Upper lobe of left lung (tissue), 6 donors: ENCODE results near the gene ZNF783. TPM values are rescaled to one million over a fixed set of nuclear protein-coding genes. Genes with fewer than 3 reads are reported as not detected.

ENCODE experiments used
- ATAC-seq, 2 donors: fragments of 200-7000 bp; cut with Tn5 transposase; one replicate each; pipeline ENCODE4 v1.9.1; 2022; ENCODE audit warnings: mild to moderate bottlenecking in 2 of 2, moderate library complexity in 2 of 2; ENCODE audit not compliant: low FRiP score in 2 of 2
- DNase-seq, 2 donors: peaks; one replicate each; pipeline ENCODE4 v3.0.0-alpha.2; 2019 to 2020
- H3K27ac ChIP-seq, 4 donors: fragments of 200-600 bp; sonication (generic); one replicate each; pipeline ENCODE4 v1.5.1; 2016 to 2019
- H3K27me3 ChIP-seq, 4 donors: fragments of 200-600 bp; sonication (generic); one replicate each; pipeline ENCODE4 v1.5.1; 2017 to 2019
- H3K36me3 ChIP-seq, 4 donors: fragments of 200-600 bp; sonication (generic); one replicate each; pipeline ENCODE4 v1.5.1; 2016 to 2019
- H3K4me1 ChIP-seq, 4 donors: fragments of 200-600 bp; sonication (generic); one replicate each; pipeline ENCODE4 v1.5.1; 2018 to 2019
- H3K4me3 ChIP-seq, 4 donors: fragments of 200-600 bp; sonication (generic); one replicate each; pipeline ENCODE4 v1.5.1; 2017 to 2019; ENCODE audit warnings: mild to moderate bottlenecking in 2 of 4, moderate library complexity in 1 of 4
- H3K9me3 ChIP-seq, 4 donors: fragments of 200-600 bp; sonication (generic); one replicate each; pipeline ENCODE4 v1.5.1; 2018 to 2019
- EP300 ChIP-seq, 4 donors: sonication (generic); formaldehyde crosslinking; IDR thresholded peaks; one replicate each; pipeline ENCODE4 v1.5.1; 2017; ENCODE audit warnings: antibody characterized with exemption in 4 of 4, control low read depth in 2 of 4
- POLR2A ChIP-seq, 4 donors: fragments of 450-650 bp; IDR thresholded peaks; one replicate each; pipeline ENCODE4 v1.5.1; 2016 to 2017; ENCODE audit warnings: antibody characterized with exemption in 4 of 4, mild to moderate bottlenecking in 2 of 4
- POLR2AphosphoS5 ChIP-seq, 2 donors: sonication (generic); formaldehyde crosslinking; IDR thresholded peaks; one replicate each; pipeline ENCODE4 v1.5.1; 2017; ENCODE audit warnings: antibody characterized with exemption in 2 of 2
- WGBS, 2 donors: methylation state at CpG; one replicate each; pipeline ENCODE4 v1.1.5; 2017 to 2018; 5-methylcytosine and 5-hydroxymethylcytosine counted together
- total RNA-seq, 6 donors: library from RNA; depleted of rRNA in 4 of 6; stranded (reverse); fragments of >200 nt in 4 of 6; gene quantifications; one replicate each; pipeline versions ENCODE4 v1.1.0 to v1.2.1, GENCODE V29; 2016 to 2021
- TF ChIP-seq, protein P1 (sequence below), 6 experiments: fragments of 450-650 bp in 4 of 6; fragments of 200-600 bp in 2 of 6; sonication (generic) in 2 of 6; IDR thresholded peaks; one replicate each; pipeline ENCODE4 v1.5.1; 2016 to 2019; ENCODE audit warnings: antibody characterized with exemption in 6 of 6
- donor health status: DM: no; HTN: no; CAD: no; lungs with moderate emphysema.
- donor health status: DM: no; HTN: yes; CAD: no; lungs with severe emphysema.

ZNF783 gene
- total RNA-seq, 6 donors from 2014 or later: 12.6 to 46.1 (median 17.5) TPM

DNA sequence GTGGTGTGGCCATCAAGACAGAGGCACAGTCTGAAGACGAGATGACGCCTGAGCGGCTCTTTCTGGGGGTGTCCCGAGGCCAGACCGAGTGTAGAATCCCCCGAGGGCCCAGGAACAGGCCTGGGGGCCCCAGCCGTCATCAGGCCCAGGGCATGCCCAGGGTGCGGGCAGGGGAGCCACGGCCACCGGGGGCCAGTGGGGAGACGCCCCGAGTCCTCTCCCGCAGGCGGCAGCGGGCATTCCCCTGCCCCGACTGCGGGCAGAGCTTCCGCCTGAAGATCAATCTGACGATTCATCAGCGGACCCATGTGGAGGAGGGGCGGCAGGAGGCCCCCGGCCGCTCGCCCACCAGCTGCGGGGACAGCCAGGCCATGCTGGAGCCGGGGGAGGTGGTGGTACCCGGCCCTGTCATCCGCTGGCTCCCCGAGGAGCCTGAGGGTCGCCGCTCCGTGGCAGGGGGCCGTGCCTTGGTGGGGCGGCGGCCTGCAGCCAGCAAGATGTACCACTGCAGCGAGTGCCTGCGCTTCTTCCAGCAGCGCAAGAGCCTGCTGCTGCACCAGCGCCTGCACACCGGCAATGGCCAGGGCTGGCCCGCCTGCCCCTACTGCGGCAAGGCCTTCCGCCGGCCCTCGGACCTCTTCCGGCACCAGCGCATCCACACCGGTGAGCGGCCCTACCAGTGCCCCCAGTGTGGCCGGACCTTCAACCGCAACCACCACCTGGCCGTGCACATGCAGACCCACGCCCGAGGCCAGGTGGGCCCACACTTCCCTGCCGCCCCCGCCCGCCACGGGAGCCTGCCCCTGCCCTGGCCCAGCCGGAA, 19.7 kb downstream of the ZNF783 start:
- peak in 1 of 2 donors; percentile 83 for DNase-seq

DNA sequence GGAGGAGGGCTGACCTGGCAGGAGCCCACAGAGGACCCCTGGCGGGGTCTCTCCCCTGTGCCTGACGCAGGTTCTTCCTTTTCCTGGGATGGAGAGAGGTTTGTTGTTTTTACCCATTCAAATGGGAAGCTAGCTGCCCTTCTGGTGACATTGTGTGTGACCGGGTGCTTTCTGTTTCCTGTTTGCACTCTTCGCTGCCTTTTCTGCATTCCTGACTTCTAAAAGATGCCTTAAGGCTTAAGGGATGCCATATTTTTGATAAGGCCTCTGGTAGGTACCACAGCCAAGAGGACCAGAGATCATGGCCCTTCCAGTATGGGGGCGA, 20.3 kb downstream of the ZNF783 start:
- no peaks in the 10 kb centered on the region for H3K27me3 ChIP-seq
- peaks cover 13 to 47% (median 32%) of the 10 kb centered on the region in 4 donors for H3K36me3 ChIP-seq
- no peak overlapping the region for H3K27ac ChIP-seq
- 85 to 86% methylated on average over 4 to 5 of the region's 5 CpGs for WGBS, 2 donors
- no peak for DNase-seq
- peaks cover 9 to 18% (median 16%) of the 10 kb centered on the region in 4 donors for H3K4me1 ChIP-seq
- no peak overlapping the region for H3K4me3 ChIP-seq
- no peak for TF ChIP-seq EP300 (IDR thresholded peaks at IDR 0.05)
- TF ChIP-seq, protein P1, sequence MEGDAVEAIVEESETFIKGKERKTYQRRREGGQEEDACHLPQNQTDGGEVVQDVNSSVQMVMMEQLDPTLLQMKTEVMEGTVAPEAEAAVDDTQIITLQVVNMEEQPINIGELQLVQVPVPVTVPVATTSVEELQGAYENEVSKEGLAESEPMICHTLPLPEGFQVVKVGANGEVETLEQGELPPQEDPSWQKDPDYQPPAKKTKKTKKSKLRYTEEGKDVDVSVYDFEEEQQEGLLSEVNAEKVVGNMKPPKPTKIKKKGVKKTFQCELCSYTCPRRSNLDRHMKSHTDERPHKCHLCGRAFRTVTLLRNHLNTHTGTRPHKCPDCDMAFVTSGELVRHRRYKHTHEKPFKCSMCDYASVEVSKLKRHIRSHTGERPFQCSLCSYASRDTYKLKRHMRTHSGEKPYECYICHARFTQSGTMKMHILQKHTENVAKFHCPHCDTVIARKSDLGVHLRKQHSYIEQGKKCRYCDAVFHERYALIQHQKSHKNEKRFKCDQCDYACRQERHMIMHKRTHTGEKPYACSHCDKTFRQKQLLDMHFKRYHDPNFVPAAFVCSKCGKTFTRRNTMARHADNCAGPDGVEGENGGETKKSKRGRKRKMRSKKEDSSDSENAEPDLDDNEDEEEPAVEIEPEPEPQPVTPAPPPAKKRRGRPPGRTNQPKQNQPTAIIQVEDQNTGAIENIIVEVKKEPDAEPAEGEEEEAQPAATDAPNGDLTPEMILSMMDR (IDR thresholded peaks at IDR 0.05): no peak
- no peak for TF ChIP-seq POLR2AphosphoS5 (IDR thresholded peaks at IDR 0.05)
- TF ChIP-seq POLR2A (IDR thresholded peaks at IDR 0.05): no peak
- H3K9me3 ChIP-seq: no peaks in the 10 kb centered on the region
- ATAC-seq: no peak

More for the DNA sequence above, 19.7 kb downstream of the ZNF783 start:
- no peak for ATAC-seq
- TF ChIP-seq, protein P1 (IDR thresholded peaks at IDR 0.05): no peak
- TF ChIP-seq EP300 (IDR thresholded peaks at IDR 0.05) (no peak), POLR2A (IDR thresholded peaks at IDR 0.05) (no peak), POLR2AphosphoS5 (IDR thresholded peaks at IDR 0.05) (no peak)
- H3K4me1 ChIP-seq: peaks cover 9 to 18% (median 16%) of the 10 kb centered on the region in 4 donors
- peaks cover 13 to 51% (median 32%) of the 10 kb centered on the region in 4 donors for H3K36me3 ChIP-seq
- H3K4me3 ChIP-seq: no peak overlapping the region
- H3K27ac ChIP-seq: no peak overlapping the region
- no peaks in the 10 kb centered on the region for H3K27me3 ChIP-seq
- H3K9me3 ChIP-seq: no peaks in the 10 kb centered on the region
- 94% methylated on average over 16 to 47 of the region's 59 CpGs for WGBS, 2 donors

DNA sequence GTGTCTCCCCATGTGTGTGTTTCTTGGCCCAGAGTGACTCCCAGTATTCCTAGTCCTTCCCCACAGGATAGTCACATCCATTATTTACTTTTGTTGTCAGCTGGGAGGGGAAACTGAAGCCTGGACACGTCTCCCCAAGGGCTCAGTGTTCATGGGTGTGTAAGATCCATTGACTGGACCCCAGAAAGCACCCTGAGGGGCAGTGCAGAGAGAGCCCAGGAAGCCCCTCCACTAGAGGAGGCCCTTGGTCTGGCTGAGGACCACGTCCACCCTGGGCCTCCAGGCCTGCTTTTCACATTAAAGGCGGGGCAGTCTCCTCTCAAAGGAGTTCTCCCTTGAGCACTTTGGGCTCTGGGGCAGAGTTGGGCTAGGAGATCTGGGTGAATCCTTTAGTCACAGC, 21.3 kb downstream of the ZNF783 start:
- H3K4me1 ChIP-seq: peaks cover 9 to 18% (median 16%) of the 10 kb centered on the region in 4 donors
- 90% methylated on average over 3 of the region's 3 CpGs; no CpG with 5 or more reads in 1 of the 2 donors for WGBS, 2 donors
- no peak for TF ChIP-seq POLR2AphosphoS5 (IDR thresholded peaks at IDR 0.05)
- TF ChIP-seq, protein P1 (IDR thresholded peaks at IDR 0.05): no peak
- no peak for TF ChIP-seq POLR2A (IDR thresholded peaks at IDR 0.05)
- no peak for TF ChIP-seq EP300 (IDR thresholded peaks at IDR 0.05)

DNA sequence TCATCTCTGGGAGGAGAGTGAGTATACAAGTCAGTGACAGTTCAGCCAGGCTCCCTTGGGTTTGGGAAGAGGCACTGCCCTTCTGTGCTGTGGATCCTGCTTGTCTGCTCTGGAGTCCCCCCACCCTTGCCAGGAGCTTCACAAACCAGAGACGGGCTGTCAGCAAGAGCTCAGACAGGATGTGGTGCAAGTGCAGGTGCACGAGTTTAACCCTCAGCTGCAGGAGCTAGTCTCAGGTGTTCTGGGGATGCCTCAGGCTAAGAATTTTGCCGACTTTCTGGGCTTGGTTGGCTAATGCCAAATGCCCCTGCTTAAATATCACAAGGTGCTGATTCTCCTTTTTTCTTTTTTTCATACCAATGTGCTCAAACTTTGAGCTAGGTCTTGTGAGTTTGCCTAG, 22.3 kb downstream of the ZNF783 start:
- no peak for DNase-seq

More for the DNA sequence above, 21.3 kb downstream of the ZNF783 start:
- Histone ChIP-seq H3K27me3 (no peaks in the 10 kb centered on the region), H3K9me3 (no peaks in the 10 kb centered on the region), H3K27ac (no peak overlapping the region), H3K36me3 (peaks cover 7 to 37% (median 26%) of the 10 kb centered on the region in 4 donors), H3K4me3 (no peak overlapping the region)
- ATAC-seq (no peak), DNase-seq (no peak)

More for the DNA sequence above, 22.3 kb downstream of the ZNF783 start:
- Histone ChIP-seq H3K27me3 (no peaks in the 10 kb centered on the region), H3K4me3 (peak overlapping the region in 1 of 4 donors; percentile 78), H3K27ac (no peak overlapping the region), H3K36me3 (peaks cover 0 to 27% (median 16%) of the 10 kb centered on the region in 4 donors), H3K9me3 (no peaks in the 10 kb centered on the region), H3K4me1 (peaks cover 9 to 18% (median 16%) of the 10 kb centered on the region in 4 donors)
- 61 to 71% methylated on average over 3 of the region's 3 CpGs for WGBS, 2 donors
- ATAC-seq: no peak
- TF ChIP-seq, protein P1 (IDR thresholded peaks at IDR 0.05): no peak
- TF ChIP-seq POLR2A (IDR thresholded peaks at IDR 0.05): no peak
- no peak for TF ChIP-seq EP300 (IDR thresholded peaks at IDR 0.05)
- no peak for TF ChIP-seq POLR2AphosphoS5 (IDR thresholded peaks at IDR 0.05)
